Renal cortex interstitium (tissue), 11 donors: ENCODE results near the gene CCDC6. TPM values are rescaled to one million over a fixed set of nuclear protein-coding genes. Genes with fewer than 3 reads are reported as not detected.
"Not testable (repeated sequence)": the region's sequence is repeated elsewhere in the genome, so short reads cannot be mapped to it uniquely, and the experiment has no call there.

Experiments
- DNase-seq, 11 donors: peaks; one replicate each; pipeline ENCODE4 v3.0.0-alpha.2; 2013; ENCODE audit warnings: low read depth in 9 of 11, low spot score in 4 of 11; ENCODE audit errors: extremely low read depth in 1 of 11
- polyA plus RNA-seq, 3 donors: library from polyadenylated mRNA; unstranded; fragments of 120-200 nt; gene quantifications; one replicate each; pipeline ENCODE4 v1.2.1, GENCODE V29; 2013; ENCODE audit not compliant: insufficient read length in 3 of 3

The CCDC6 gene
- polyA plus RNA-seq, 3 donors = 38.4 to 46.2 (median 42.6) TPM

- DNase-seq = no peak
These were observed 15.0 kb downstream of the CCDC6 start for GRCh38 chr10:59891349-59891748.

DNA sequence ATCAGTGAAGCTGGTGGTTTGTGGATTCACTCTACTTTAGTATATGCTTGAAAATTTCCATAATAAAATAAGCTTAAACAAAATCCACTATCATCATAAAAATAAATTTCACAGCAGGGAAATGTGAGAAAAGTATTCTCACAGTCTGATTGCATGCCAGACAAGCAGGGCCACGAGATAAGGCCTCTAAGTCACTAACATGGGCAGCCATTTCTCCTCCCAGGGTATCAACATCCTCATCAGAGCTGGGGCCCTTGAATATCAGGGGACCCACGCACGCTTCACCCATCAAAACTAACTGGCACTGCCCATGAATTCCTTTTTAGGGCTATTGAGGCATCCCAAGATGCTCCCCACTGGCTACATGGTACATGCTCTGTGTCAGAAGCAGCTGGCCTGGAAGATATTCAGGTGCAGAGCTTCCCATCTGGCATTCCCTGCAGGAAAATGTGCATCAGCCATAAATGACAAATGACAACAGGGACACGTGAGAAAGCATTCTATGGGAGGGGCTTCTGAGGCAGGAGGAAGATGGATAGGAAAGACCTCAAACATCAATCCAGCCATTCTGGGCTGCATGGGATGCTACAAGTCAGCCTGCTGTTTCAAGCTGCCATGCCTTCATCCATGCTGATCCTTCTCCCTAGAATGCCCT is 17.4 kb downstream of the CCDC6 start:
- no peak for DNase-seq

- no peak for DNase-seq
These were observed 18.2 kb downstream of the CCDC6 start for GRCh38 chr10:59887972-59888640.

DNA sequence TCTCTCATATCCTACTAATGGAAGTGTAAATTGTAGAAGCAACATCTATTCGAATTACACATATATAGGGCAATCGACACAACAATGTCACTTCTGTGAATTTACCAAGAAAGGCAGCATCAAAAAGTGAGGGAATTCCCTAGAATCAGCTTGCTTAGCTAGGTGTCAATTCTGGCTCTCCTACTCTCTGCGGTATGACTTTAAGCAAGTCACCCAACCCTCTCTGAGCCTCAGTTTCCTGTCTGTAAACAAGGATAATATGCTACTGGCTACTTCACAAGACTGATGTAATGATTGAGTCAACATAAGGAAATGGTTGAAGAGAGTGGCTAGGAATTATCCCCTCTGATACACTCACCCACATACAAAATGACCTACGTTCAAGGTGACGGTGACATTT is 19.4 kb downstream of the CCDC6 start:
- DNase-seq = no peak

DNA sequence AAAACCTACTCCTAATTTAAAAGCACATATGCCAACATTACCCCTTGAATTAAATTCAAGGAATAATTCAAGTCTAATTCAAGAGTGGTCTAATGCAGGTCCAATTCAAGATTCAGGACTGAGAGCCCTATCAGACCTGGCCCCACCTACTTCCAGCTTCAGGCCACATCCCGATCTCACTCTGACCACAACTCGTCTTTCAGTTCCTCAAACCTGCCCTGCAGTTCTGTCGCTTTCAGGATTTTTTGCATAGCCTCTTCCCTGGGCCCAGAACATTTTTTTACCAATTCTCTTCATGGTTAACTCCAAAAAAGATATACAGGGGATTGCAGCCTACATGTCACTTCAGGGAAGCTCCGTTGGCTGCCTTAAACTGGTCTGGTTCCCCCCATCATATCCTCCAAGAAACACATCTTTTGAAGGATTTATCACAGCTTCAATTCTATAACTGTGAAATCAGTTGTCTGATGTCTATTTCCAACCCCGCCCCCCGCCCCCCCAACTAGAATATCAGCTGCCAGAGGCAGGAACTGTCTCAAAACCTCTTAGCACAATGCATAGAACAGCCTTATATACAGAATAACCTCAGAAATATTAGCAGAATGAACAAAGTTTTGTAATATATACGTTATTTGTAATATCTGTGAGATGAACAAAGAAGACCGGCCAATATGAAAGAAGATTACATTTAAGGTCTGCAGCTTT is 20.8 kb downstream of the CCDC6 start:
- no peak for DNase-seq

DNA sequence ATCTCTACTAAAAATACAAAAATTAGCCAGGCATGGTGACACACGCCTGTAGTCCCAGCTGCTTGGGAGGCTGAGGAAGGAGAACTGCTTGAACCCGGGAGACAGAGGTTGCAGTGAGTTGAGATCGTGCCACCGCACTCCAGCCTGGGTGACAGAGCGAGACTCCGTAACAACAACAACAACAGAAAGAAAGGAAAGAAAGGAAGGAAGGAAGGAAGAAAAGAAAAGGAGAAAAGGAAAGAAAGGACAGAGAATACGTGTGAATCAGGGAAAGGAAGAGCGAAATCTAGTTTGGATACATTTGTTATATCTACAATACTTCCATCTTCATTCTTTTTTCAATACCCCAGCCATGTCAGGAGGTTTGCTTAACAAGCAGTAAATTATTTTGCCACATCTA is 21.5 kb downstream of the CCDC6 start:
- not testable (repeated sequence) for DNase-seq

DNA sequence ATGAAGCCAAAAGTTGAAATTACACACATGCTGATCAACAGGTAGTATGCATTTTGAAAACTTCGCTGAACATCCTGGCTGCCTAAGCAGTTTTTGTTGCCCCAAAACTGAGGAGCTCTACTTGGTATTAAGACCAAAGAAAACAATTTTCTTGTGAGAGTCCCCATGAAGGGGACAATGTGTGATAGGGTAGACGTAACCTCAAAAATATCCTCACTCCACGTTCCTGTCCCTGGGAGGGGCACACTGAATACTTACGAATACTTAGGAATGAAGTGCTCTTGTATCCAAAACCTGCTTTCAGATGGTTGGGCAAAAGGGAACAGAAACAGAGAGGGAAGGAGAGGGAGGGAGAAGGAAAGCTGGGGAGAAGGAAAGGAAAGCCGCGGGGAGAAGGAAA is 24.7 kb downstream of the CCDC6 start:
- DNase-seq = no peak

DNA sequence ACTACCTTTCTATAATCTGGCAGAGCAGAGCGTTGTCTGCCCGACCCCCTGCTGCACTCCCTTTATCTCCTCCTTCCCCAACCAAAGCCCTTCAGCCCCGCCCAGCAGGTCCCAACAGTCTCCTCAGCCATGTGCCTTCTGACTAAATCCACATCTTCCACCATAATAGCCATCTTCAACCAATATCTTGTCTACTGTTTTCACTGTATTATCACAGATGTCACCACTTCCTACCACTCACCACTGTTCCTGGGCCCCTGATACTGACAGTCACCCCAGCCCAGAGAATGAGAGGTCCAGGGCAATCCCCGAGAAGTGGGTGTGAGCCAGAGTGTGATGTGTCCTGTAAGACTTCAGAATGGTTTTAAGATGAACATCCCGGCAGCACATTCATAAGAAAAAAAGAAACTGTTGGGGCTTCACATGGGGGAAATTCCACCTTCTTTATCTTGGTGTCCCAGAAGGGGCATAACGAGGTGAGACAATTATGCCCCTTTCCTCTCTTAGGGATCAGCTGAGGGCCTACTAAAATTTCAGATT is 25.3 kb downstream of the CCDC6 start:
- no peak for DNase-seq

GRCh38 chr10:59880019-59880717 is 26.2 kb downstream of the CCDC6 start:
- DNase-seq = no peak

- no peak for DNase-seq
These were observed 26.9 kb downstream of the CCDC6 start for GRCh38 chr10:59879363-59879913.

DNA sequence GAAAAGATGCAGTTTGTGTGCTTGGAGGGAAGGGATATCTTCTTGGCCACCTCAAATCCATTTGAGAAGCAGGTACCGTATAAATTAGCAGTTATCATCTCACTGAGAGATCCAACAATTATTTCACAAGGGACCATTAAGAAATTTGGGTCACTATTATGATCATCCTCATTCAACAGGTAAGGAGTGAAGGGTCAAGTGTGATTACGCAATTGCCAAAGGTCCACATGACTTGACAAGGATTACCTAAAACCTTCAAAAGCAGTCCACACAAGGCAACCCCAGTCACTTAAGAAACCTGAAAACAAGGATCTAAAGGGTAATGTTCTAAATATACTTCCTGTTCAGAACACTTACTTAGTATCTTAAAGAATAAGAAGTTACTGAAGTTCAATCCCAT is 27.4 kb downstream of the CCDC6 start:
- DNase-seq = no peak

DNA sequence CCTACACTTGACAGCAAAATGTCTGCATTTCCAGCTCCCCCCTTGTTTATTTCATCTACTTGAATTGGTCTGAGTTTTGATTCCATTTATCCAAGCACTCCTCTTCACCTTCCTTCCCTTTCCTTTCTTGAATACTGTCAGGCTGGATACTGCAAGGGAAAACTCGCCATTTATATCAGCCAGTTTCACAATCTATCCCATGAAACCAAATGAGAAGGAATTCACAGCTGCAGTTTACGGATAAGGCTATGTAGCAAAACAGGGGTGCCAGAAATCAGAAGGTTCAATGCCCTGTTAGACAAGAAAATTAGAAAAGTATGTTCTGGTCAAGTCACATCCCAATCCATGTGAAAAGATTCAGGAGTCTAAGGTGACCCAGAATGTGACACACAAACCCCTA is 28.1 kb downstream of the CCDC6 start:
- DNase-seq = no peak

- DNase-seq = no peak
These were observed 29.1 kb downstream of the CCDC6 start for GRCh38 chr10:59877191-59877671.

- DNase-seq = no peak
These were observed 29.7 kb downstream of the CCDC6 start for GRCh38 chr10:59876695-59877094.

DNA sequence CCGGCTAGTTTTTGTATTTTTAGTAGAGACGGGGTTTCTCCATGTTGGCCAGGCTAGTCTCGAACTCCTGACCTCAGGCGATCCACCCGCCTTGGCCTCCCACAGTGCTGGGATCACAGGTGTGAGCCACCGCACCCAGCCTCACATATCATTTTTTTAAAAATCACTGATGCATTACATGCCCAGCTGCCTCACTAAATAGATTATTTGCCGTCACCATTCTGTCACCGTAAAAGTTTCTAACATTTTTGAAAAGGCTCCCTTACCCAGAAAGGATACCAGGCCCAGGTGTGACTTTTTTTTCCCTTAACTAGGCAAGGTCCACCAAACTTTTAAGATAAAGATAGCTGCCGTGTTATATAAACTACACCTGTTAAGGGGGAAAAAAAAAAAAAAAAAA is 30.1 kb downstream of the CCDC6 start:
- DNase-seq = not testable (repeated sequence)

- DNase-seq = no peak
These were observed 32.5 kb downstream of the CCDC6 start for GRCh38 chr10:59873896-59874295.

- no peak for DNase-seq
These were observed 33.4 kb downstream of the CCDC6 start for GRCh38 chr10:59872892-59873463.

GRCh38 chr10:59870152-59870551 is 36.2 kb downstream of the CCDC6 start:
- no peak for DNase-seq

DNA sequence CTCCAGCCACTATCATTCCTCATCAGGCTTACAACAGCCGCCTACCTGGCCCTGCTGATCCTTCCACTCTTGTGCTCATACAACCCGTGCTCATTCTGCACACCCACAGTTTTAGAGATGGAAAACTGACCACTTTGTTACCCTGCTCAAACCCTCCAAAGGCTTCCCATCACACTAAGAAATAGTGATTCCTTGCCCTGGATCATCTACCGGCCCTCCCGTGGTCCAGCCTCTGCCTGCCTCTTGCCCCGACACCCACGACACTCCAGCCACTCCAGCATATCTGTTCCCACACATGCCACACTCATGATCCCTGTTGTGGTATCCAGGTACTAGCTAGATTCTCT is 36.8 kb downstream of the CCDC6 start:
- DNase-seq = no peak
